HepG2 (cell line): ENCODE data around the gene UBR1. TPM values are rescaled to one million over a fixed set of nuclear protein-coding genes. Genes with fewer than 3 reads are reported as not detected.

Experiments
- ATAC-seq: fragments of 200-7000 bp; cut with Tn5 transposase; 3 replicates; pipeline ENCODE4 v1.9.1; 2020; ENCODE audit warnings: mild to moderate bottlenecking, moderate library complexity
- BruUV-seq: library from RNA; stranded (reverse); fragments of 400-500 nt; replicated peaks from 2 replicates; lab custom pipeline; 2021; lab: Mats Ljungman, UMichigan
- CTCF ChIA-PET: fragments of 300-600 bp; formaldehyde crosslinking; extraction: SDS; loops from one replicate; lab custom pipeline; 2021; ENCODE audit warnings: low total read pairs, inconsistent platforms, low intra/inter-chr PET ratio; lab: Yijun Ruan, JAX
- POLR2A ChIA-PET: fragments of 350-600 bp; sonication (Branson Sonifier 250); formaldehyde crosslinking; loops from one replicate; lab custom pipeline; 2020; ENCODE audit warnings: antibody characterized with exemption, inconsistent platforms; lab: Yijun Ruan, JAX
- DNase-seq: peaks from one replicate; pipeline ENCODE4 v3.0.0-alpha.2; 2015; ENCODE audit warnings: low spot score
- FAIRE-seq: peaks from 3 replicates; lab custom pipeline; 2011; peaks lifted over from hg19 to GRCh38; lab: Jason Lieb, UNC
- H2AFZ ChIP-seq: one replicate; pipeline ENCODE4 v1.6.1; 2011; ENCODE audit warnings: low read length, inconsistent platforms
- H3K27ac ChIP-seq: fragments of 300-600 bp; 3 replicates; pipeline ENCODE4 v1.8.0; 2011; ENCODE audit warnings: mixed run types, mild to moderate bottlenecking, mixed read lengths, low read length, inconsistent platforms; ENCODE audit not compliant: insufficient read depth; ENCODE audit errors: extremely low read length
- H3K27me3 ChIP-seq, 2 experiments: fragments of 200-600 bp in 1 of 2; 2 replicates in 1 of 2; 3 replicates in 1 of 2; pipeline versions ENCODE4 v1.6.0 to v1.8.0; 2011; ENCODE audit warnings: low read length in 2 of 2, mild to moderate bottlenecking in 2 of 2, moderate library complexity in 2 of 2, inconsistent platforms in 1 of 2; ENCODE audit not compliant: insufficient read depth in 2 of 2, control insufficient read depth in 1 of 2
- H3K36me3 ChIP-seq, 2 experiments: fragments of 200-600 bp in 1 of 2; replicated peaks in 1 of 2; 2 replicates in 1 of 2; 3 replicates in 1 of 2; pipeline versions ENCODE4 v1.5.1 to v1.8.0; 2011; ENCODE audit warnings: low read length in 2 of 2, inconsistent platforms in 1 of 2; ENCODE audit not compliant: insufficient read depth in 2 of 2, control insufficient read depth in 1 of 2
- H3K4me1 ChIP-seq: 2 replicates; pipeline ENCODE4 v1.5.1; 2012; ENCODE audit warnings: low read length, inconsistent platforms; ENCODE audit not compliant: insufficient read depth
- H3K4me2 ChIP-seq: 2 replicates; pipeline ENCODE4 v1.6.0; 2011; ENCODE audit warnings: low read depth, low read length, inconsistent platforms
- H3K4me3 ChIP-seq, 3 experiments: fragments of 200-600 bp in 1 of 3; sonication (generic), shearing (Covaris generic) in 1 of 3; replicated peaks in 1 of 3; 2 replicates each; pipeline ENCODE4 v1.5.1; 2011 to 2016; ENCODE audit warnings: low read length in 3 of 3, inconsistent platforms in 2 of 3, low read depth in 2 of 3, mild to moderate bottlenecking in 2 of 3, control low read depth in 1 of 3, mixed read lengths in 1 of 3; ENCODE audit not compliant: insufficient read depth in 1 of 3
- H3K79me2 ChIP-seq: one replicate; pipeline ENCODE4 v1.6.1; 2011; ENCODE audit warnings: low read length, inconsistent platforms; ENCODE audit not compliant: insufficient read depth
- H3K9ac ChIP-seq: 2 replicates; pipeline ENCODE4 v1.6.0; 2011; ENCODE audit warnings: mild to moderate bottlenecking, low read depth, low read length, inconsistent platforms; ENCODE audit not compliant: insufficient read depth
- H3K9me3 ChIP-seq: 2 replicates; pipeline ENCODE4 v1.5.1; 2012; ENCODE audit warnings: mild to moderate bottlenecking, low read length
- H4K20me1 ChIP-seq: 2 replicates; pipeline ENCODE4 v1.6.0; 2011; ENCODE audit warnings: inconsistent platforms, mild to moderate bottlenecking, low read length, moderate library complexity; ENCODE audit not compliant: insufficient read depth
- ATF7-NPFF ChIP-seq: sonication (generic); formaldehyde crosslinking; IDR thresholded peaks from 2 replicates; pipeline ENCODE4 v1.8.1; 2023; ENCODE audit warnings: mild to moderate bottlenecking, low read depth, missing genetic modification reagents, moderate library complexity
- HNRNPUL1 ChIP-seq: fragments of 200-400 bp; formaldehyde crosslinking; IDR thresholded peaks from 2 replicates; pipeline ENCODE4 v1.6.1; 2017; ENCODE audit warnings: low read depth, mild to moderate bottlenecking, low read length, moderate library complexity
- NKX3-1 ChIP-seq: sonication (generic); formaldehyde crosslinking; IDR thresholded peaks from 2 replicates; pipeline ENCODE4 v1.5.0; 2020; ENCODE audit warnings: missing genetic modification reagents
- NPAS2 ChIP-seq: sonication (generic); formaldehyde crosslinking; IDR thresholded peaks from 2 replicates; pipeline ENCODE4 v1.8.0; 2022; ENCODE audit warnings: mild to moderate bottlenecking, missing genetic modification reagents, borderline replicate concordance
- RFXANK ChIP-seq: IDR thresholded peaks from 2 replicates; pipeline ENCODE4 v1.6.1; 2016
- ZNF75D ChIP-seq: sonication (generic); formaldehyde crosslinking; IDR thresholded peaks from 2 replicates; pipeline ENCODE4 v1.8.1; 2023; ENCODE audit warnings: missing genetic modification reagents, mild to moderate bottlenecking, borderline replicate concordance
- ZNF776 ChIP-seq: sonication (generic); formaldehyde crosslinking; IDR thresholded peaks from 2 replicates; pipeline ENCODE4 v1.4.0; 2020; ENCODE audit warnings: mild to moderate bottlenecking, missing genetic modification reagents
- ZNF878 ChIP-seq: sonication (generic); formaldehyde crosslinking; IDR thresholded peaks from 2 replicates; pipeline ENCODE4 v1.8.1; 2023; ENCODE audit warnings: mild to moderate bottlenecking, missing genetic modification reagents, moderate library complexity
- ZSCAN25 ChIP-seq: sonication (generic); formaldehyde crosslinking; IDR thresholded peaks from 2 replicates; pipeline ENCODE4 v1.8.0; 2022; ENCODE audit warnings: mild to moderate bottlenecking, missing genetic modification reagents
- WGBS: methylation state at CpG from one replicate; pipeline ENCODE4 v1.1.6; 2017; ENCODE audit warnings: low lambda C conversion rate; 5-methylcytosine and 5-hydroxymethylcytosine counted together
- in situ Hi-C: cut with HindIII; loops from 2 replicates; pipeline ENCODE4 v1.10.0; 2017; ENCODE audit warnings: low pct_unique_long_range_greater_than_20kb; ENCODE audit not compliant: extremely low pct_ligation_motif_present
- intact Hi-C: fragments of 100-400 bp; cut with micrococcal nuclease; formaldehyde crosslinking; loops from one replicate; pipeline ENCODE4 v1.10.0; 2022; ENCODE audit not compliant: unreplicated experiment
- polyA plus RNA-seq, 8 experiments: library from polyadenylated mRNA; depleted of rRNA in 3 of 8; stranded (reverse) in 7 of 8; unstranded in 1 of 8; fragments of >200 nt; fragmentation: Illumina TruSeq in 4 of 8; extraction: Trizol in 4 of 8; gene quantifications; 2 replicates each; pipeline versions ENCODE4 v1.2.1 to v1.2.3, GENCODE V29; 2011 to 2016; ENCODE audit warnings: low read depth in 4 of 8, missing spikeins in 1 of 8, mixed read lengths in 1 of 8; ENCODE audit not compliant: insufficient read depth in 1 of 8
- total RNA-seq, 5 experiments: library from RNA; depleted of rRNA; stranded (reverse); fragments of >200 nt; fragmentation: Illumina TruSeq; extraction: Trizol; gene quantifications; 2 replicates each; pipeline ENCODE4 v1.2.3, GENCODE V29; 2016; ENCODE audit warnings: low read depth in 1 of 5
- TF ChIP-seq, protein P1 (sequence below): sonication (generic); formaldehyde crosslinking; IDR thresholded peaks from 2 replicates; pipeline ENCODE4 v1.5.1; 2020; ENCODE audit warnings: missing genetic modification reagents, mild to moderate bottlenecking, borderline replicate concordance
- TF ChIP-seq, protein P2 (sequence below): conservative IDR thresholded peaks from 2 replicates; pipeline ENCODE4 v1.6.1; 2018; ENCODE audit warnings: missing genetic modification reagents
- TF ChIP-seq, protein P3 (sequence below): sonication (generic); formaldehyde crosslinking; IDR thresholded peaks from 2 replicates; pipeline ENCODE4 v1.4.0; 2020; ENCODE audit warnings: low read depth, mild to moderate bottlenecking, missing genetic modification reagents
- TF ChIP-seq, protein P4 (sequence below): sonication (generic); formaldehyde crosslinking; IDR thresholded peaks from 2 replicates; pipeline ENCODE4 v1.4.0; 2020; ENCODE audit warnings: low read depth, mild to moderate bottlenecking, missing genetic modification reagents

The UBR1 gene
- total and polyA plus RNA-seq, 2 of the 13 experiments (the other 11 are each of a cell fraction or from before 2014, with no cell fraction given): 6.4 to 18.0 TPM

DNA sequence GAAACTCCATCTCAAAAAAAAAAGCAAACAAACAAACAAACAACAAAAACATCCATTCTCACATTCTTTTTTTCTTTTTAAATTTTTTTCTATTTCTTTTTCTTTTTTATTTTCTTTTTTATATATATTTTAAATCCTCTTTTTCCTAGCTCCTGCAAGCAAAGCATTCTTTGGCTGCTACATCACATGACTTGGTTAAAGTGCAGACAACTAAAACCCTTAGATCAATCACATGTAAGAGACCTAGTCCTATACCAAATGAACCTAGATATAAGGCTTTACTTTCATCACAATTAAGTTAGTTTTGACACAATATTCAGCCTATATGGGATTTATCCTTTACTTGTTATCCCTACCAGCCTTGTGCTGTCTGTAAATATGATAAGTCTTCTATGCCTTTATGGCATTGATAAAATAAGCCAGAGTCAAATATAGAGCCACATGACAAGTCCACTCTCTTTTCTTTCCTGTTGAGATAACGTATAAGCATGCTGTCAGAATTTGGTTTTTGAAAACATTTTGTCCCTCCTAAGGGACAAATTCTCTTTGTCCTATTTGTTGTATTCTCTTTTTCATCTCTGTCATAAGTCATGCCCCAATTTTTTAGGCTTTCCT lies 11.3 kb downstream of the UBR1 start:
- Histone ChIP-seq H3K27me3 (no peaks in the 10 kb centered on the region), H3K4me2 (no peak overlapping the region), H3K36me3 (peaks cover 0 to 3% of the 10 kb centered on the region in 2 experiments; a peak in 2 of 5 replicates), H3K4me1 (peaks cover 7% of the 10 kb centered on the region), H3K79me2 (peaks cover 20% of the 10 kb centered on the region), H4K20me1 (no peaks in the 10 kb centered on the region), H2AFZ (no peak overlapping the region), H3K4me3 (no peak overlapping the region), H3K27ac (no peak overlapping the region), H3K9ac (no peak overlapping the region), H3K9me3 (no peaks in the 10 kb centered on the region)
- POLR2A ChIA-PET: no interaction called here
- no peak for ATAC-seq
- in situ Hi-C loops (no loop called here), intact Hi-C loops (no loop called here)
- DNase-seq: no peak
- BruUV-seq: no TSS peak
- CTCF ChIA-PET: no interaction called here
- no peak for FAIRE-seq
- no peak for TF ChIP-seq NKX3-1
- no peak for TF ChIP-seq ATF7-NPFF
- TF ChIP-seq ZNF776: no peak
- no peak for TF ChIP-seq HNRNPUL1
- TF ChIP-seq, protein P1, sequence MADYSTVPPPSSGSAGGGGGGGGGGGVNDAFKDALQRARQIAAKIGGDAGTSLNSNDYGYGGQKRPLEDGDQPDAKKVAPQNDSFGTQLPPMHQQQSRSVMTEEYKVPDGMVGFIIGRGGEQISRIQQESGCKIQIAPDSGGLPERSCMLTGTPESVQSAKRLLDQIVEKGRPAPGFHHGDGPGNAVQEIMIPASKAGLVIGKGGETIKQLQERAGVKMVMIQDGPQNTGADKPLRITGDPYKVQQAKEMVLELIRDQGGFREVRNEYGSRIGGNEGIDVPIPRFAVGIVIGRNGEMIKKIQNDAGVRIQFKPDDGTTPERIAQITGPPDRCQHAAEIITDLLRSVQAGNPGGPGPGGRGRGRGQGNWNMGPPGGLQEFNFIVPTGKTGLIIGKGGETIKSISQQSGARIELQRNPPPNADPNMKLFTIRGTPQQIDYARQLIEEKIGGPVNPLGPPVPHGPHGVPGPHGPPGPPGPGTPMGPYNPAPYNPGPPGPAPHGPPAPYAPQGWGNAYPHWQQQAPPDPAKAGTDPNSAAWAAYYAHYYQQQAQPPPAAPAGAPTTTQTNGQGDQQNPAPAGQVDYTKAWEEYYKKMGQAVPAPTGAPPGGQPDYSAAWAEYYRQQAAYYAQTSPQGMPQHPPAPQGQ (CRISPR knock-in tag): no peak
- TF ChIP-seq, protein P2, sequence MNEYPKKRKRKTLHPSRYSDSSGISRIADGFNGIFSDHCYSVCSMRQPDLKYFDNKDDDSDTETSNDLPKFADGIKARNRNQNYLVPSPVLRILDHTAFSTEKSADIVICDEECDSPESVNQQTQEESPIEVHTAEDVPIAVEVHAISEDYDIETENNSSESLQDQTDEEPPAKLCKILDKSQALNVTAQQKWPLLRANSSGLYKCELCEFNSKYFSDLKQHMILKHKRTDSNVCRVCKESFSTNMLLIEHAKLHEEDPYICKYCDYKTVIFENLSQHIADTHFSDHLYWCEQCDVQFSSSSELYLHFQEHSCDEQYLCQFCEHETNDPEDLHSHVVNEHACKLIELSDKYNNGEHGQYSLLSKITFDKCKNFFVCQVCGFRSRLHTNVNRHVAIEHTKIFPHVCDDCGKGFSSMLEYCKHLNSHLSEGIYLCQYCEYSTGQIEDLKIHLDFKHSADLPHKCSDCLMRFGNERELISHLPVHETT (CRISPR knock-in tag): no peak
- no peak for TF ChIP-seq ZNF878 (CRISPR knock-in tag)
- TF ChIP-seq, protein P3, sequence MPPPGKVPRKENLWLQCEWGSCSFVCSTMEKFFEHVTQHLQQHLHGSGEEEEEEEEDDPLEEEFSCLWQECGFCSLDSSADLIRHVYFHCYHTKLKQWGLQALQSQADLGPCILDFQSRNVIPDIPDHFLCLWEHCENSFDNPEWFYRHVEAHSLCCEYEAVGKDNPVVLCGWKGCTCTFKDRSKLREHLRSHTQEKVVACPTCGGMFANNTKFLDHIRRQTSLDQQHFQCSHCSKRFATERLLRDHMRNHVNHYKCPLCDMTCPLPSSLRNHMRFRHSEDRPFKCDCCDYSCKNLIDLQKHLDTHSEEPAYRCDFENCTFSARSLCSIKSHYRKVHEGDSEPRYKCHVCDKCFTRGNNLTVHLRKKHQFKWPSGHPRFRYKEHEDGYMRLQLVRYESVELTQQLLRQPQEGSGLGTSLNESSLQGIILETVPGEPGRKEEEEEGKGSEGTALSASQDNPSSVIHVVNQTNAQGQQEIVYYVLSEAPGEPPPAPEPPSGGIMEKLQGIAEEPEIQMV (CRISPR knock-in tag): no peak
- TF ChIP-seq ZSCAN25 (CRISPR knock-in tag): no peak
- no peak for TF ChIP-seq RFXANK (CRISPR knock-in tag)
- TF ChIP-seq, protein P4, sequence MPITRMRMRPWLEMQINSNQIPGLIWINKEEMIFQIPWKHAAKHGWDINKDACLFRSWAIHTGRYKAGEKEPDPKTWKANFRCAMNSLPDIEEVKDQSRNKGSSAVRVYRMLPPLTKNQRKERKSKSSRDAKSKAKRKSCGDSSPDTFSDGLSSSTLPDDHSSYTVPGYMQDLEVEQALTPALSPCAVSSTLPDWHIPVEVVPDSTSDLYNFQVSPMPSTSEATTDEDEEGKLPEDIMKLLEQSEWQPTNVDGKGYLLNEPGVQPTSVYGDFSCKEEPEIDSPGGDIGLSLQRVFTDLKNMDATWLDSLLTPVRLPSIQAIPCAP (CRISPR knock-in tag): no peak
- no peak for TF ChIP-seq NPAS2 (CRISPR knock-in tag)
- no peak for TF ChIP-seq ZNF75D
- 97% methylated on average over 1 of the region's 1 CpG for WGBS
